Mesothelial cell of epicardium (in vitro differentiated cells): Measurements from ENCODE around the gene MMD. TPM values are rescaled to one million over a fixed set of nuclear protein-coding genes. Genes with fewer than 3 reads are reported as not detected.
"Not testable (repeated sequence)": the region's sequence is repeated elsewhere in the genome, so short reads cannot be mapped to it uniquely, and the experiment has no call there.

Experiments
- DNase-seq, 2 experiments: peaks; one replicate each; pipeline ENCODE4 v3.0.0; 2021; ENCODE audit warnings: low spot score in 2 of 2; ENCODE audit not compliant: unreplicated experiment in 2 of 2
- H3K27ac Mint-ChIP-seq: 2 replicates; pipeline ENCODE4 v1.8.0; 2021; ENCODE audit warnings: mixed read lengths
- H3K27me3 Mint-ChIP-seq: 2 replicates; pipeline ENCODE4 v1.8.0; 2021; ENCODE audit warnings: low read depth, mixed read lengths
- H3K36me3 Mint-ChIP-seq: 2 replicates; pipeline ENCODE4 v1.8.0; 2021; ENCODE audit warnings: mixed read lengths
- H3K4me1 Mint-ChIP-seq: 2 replicates; pipeline ENCODE4 v1.8.0; 2021; ENCODE audit warnings: mixed read lengths
- H3K4me3 Mint-ChIP-seq: 2 replicates; pipeline ENCODE4 v1.8.0; 2021; ENCODE audit warnings: mild to moderate bottlenecking, moderate library complexity, mixed read lengths
- H3K9me3 Mint-ChIP-seq: 2 replicates; pipeline ENCODE4 v1.8.0; 2021; ENCODE audit warnings: mixed read lengths
- CTCF ChIP-seq: fragments of 200-600 bp; sonication (generic); IDR thresholded peaks from one replicate; pipeline ENCODE4 v1.5.0; 2021; ENCODE audit warnings: antibody characterized with exemption; ENCODE audit not compliant: unreplicated experiment
- total RNA-seq: library from RNA; stranded (reverse); gene quantifications from 3 replicates; pipeline ENCODE4 v1.2.1, GENCODE V29; 2021

The MMD gene
- total RNA-seq, 1 donor from 2014 or later = 36.6 TPM

DNA sequence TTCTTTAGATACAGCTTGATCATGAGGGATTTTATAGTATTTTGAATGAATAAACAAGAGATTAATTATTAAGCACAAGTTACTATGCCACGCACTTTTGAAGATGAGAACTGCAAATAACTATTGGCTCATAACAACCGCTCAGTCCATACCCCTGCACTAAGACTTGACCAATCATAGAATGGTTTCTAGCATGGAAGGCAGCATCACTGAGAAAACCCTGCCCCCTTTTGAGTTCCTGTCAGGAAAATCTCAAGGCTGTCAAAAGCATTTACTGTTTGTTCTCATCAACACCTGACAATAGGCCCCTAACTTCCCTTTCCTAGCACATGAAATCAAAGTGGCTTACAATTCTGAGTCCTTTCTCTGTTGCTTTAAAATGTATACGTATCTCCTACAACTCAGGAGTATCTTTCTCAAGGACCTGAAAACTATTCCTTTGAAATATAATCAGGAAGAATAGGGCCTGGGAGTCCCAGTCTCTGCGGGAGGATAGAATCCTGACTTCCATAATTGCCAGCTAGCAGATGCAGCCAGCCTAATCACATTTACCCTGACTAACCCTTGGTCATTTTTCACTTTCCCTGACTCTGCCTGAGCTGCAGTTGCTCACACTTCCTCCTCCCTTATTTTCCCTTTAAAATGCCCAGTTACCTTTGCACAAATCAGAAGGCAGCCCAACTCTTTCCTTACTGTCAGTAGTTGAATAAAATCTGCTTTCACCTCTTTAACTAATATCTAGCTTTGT lies 9.1 kb upstream of the MMD start:
- Mint-ChIP-seq H3K4me3 (no peak overlapping the region), H3K9me3 (no peaks in the 10 kb centered on the region), H3K27me3 (no peaks in the 10 kb centered on the region), H3K4me1 (peaks cover 46% of the 10 kb centered on the region), H3K27ac (peak overlapping the region; percentile 65), H3K36me3 (no peaks in the 10 kb centered on the region)
- TF ChIP-seq CTCF = no peak
- no peak for DNase-seq

DNA sequence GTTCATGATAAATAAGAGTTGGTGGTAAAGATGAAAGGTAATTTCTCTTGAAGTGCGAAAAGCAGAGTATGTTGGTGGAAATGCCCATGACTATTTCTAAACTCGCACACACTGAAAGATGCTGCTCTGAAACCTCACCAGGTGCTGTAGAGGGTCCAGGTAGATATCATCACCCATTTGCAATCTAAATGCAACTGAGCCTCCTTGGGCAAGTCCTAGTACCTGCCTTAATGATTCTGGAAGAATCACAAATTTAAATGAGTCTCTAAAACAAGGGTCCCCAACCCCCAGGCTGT lies 5.9 kb upstream of the MMD start:
- Mint-ChIP-seq H3K27me3 (peaks cover 1% of the 10 kb centered on the region), H3K36me3 (no peaks in the 10 kb centered on the region), H3K4me3 (no peak overlapping the region), H3K4me1 (peaks cover 33% of the 10 kb centered on the region), H3K27ac (no peak overlapping the region), H3K9me3 (no peaks in the 10 kb centered on the region)
- TF ChIP-seq CTCF = no peak
- DNase-seq = no peak

GRCh38 chr17:55426851-55427586 lies 5.4 kb upstream of the MMD start:
- no peak for DNase-seq
- no peak for TF ChIP-seq CTCF
- Mint-ChIP-seq H3K27me3 (peaks cover 1% of the 10 kb centered on the region), H3K9me3 (no peaks in the 10 kb centered on the region), H3K4me3 (no peak overlapping the region), H3K36me3 (no peaks in the 10 kb centered on the region), H3K4me1 (peaks cover 31% of the 10 kb centered on the region), H3K27ac (no peak overlapping the region)

DNA sequence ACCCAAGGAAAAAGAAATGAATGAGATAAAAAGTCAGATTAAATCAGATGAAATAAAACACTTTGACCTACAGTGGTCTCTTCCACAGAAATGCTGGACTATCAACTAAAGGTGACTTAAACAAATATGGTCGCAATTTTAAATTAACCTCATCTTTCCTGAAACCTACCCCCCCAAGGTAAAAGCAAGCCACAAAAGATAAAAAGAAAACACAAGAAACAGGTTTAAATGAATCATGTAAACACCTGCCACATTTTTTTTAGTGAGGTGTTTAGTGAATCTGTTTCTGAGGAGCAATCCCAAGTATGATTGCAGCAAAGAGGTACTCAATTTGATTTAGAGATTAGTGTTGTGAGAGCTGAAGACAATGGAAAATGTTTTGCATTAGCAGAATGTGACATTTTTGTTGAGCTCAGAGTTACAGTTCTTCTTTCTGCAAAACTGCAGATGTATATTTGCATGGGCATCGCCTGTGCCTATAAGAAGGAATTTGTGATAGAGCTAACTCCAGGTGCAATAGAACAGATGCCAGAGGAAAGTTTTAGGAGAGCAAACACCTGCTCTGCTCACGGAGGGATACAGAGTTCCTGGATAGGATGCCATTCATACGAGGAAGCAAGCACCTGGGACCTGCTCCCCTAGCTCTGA lies 3.4 kb upstream of the MMD start:
- Mint-ChIP-seq H3K9me3 (no peaks in the 10 kb centered on the region), H3K27ac (no peak overlapping the region), H3K27me3 (peaks cover 1% of the 10 kb centered on the region), H3K4me3 (no peak overlapping the region), H3K4me1 (peaks cover 28% of the 10 kb centered on the region), H3K36me3 (no peaks in the 10 kb centered on the region)
- no peak for TF ChIP-seq CTCF
- DNase-seq = no peak

DNA sequence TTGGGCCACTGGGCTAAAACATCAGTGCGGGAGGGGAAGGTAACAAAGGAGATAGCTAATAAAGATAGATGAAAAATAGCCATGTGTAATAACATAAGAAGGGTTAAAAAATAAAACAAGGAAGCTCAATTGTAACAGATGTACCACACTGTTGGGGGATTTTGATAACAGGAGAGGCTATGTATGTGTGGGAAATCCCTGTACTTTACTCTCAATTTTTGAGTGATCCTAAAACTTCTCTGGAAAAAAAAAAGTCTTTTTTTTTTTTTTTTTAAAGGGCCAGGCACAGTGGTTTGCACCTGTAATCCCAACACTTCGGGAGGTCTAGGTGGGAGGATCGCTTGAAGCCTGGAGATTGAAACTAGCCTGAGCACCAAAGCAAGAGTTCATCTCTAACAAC lies 1.9 kb upstream of the MMD start:
- Mint-ChIP-seq H3K4me1 (peaks cover 38% of the 10 kb centered on the region), H3K27me3 (peaks cover 1% of the 10 kb centered on the region), H3K36me3 (peaks cover 3% of the 10 kb centered on the region), H3K27ac (peak overlapping the region; percentile 48), H3K4me3 (peak overlapping the region; percentile 45), H3K9me3 (no peaks in the 10 kb centered on the region)
- DNase-seq = no peak
- no peak for TF ChIP-seq CTCF

- not testable (repeated sequence) for H3K27ac Mint-ChIP-seq, DNase-seq, H3K27me3 Mint-ChIP-seq, H3K9me3 Mint-ChIP-seq, H3K36me3 Mint-ChIP-seq
- H3K4me1 Mint-ChIP-seq = peaks cover 38% of the 10 kb centered on the region
- H3K4me3 Mint-ChIP-seq = peak overlapping the region; percentile 45
These were observed 1.2 kb upstream of the MMD start for GRCh38 chr17:55422828-55423164.
